Stimulated activated CD4-positive, alpha-beta T cell treated with anti-CD3 and anti-CD28 coated beads, Interleukin-2, amount 100 ng/mL, for 4 hours (primary cell): ENCODE data around the gene ATXN8OS.
"Not testable (repeated sequence)": the region's sequence is repeated elsewhere in the genome, so short reads cannot be mapped to it uniquely, and the experiment has no call there.

ENCODE experiments used
- DNase-seq: peaks from one replicate; pipeline ENCODE4 v3.0.0-alpha.2; 2020; ENCODE audit warnings: low read depth

ATXN8OS gene

GRCh38 chr13:70107498-70108281 is at the start of gene ATXN8OS:
Gene ATXN8OS, plus strand, starts transcription at chr13:70107826.
- DNase-seq: no peak

- no peak for DNase-seq
Measured at GRCh38 chr13:70080012-70080411, 27.6 kb upstream of the ATXN8OS start.

GRCh38 chr13:70087247-70087646 is 20.4 kb upstream of the ATXN8OS start:
- no peak for DNase-seq

- no peak for DNase-seq
Measured at GRCh38 chr13:70088926-70089325, 18.7 kb upstream of the ATXN8OS start.

GRCh38 chr13:70090036-70090723 is 17.4 kb upstream of the ATXN8OS start:
- no peak for DNase-seq

- no peak for DNase-seq
Measured at GRCh38 chr13:70098669-70099068, 9.0 kb upstream of the ATXN8OS start.

GRCh38 chr13:70104481-70104880 is 3.1 kb upstream of the ATXN8OS start:
- DNase-seq: no peak

GRCh38 chr13:70107125-70107497 is 515 bp upstream of the ATXN8OS start:
- no peak for DNase-seq

GRCh38 chr13:70108356-70109105 is 905 bp downstream of the ATXN8OS start, which contains the start of gene KLHL1:
Gene KLHL1, minus strand, starts transcription at chr13:70108452. Its CDS starts 753 bp downstream, at chr13:70107699.
- DNase-seq: no peak

GRCh38 chr13:70117338-70117905 is 9.8 kb downstream of the ATXN8OS start:
- DNase-seq: no peak

- DNase-seq: no peak
Measured at GRCh38 chr13:70125693-70126092, 18.1 kb downstream of the ATXN8OS start.

GRCh38 chr13:70128098-70128497 is 20.5 kb downstream of the ATXN8OS start:
- no peak for DNase-seq

- DNase-seq: not testable (repeated sequence)
Measured at GRCh38 chr13:70142658-70143057, 35.0 kb downstream of the ATXN8OS start.

- no peak for DNase-seq
Measured at GRCh38 chr13:70162141-70162540, 54.5 kb downstream of the ATXN8OS start.

- DNase-seq: no peak
Measured at GRCh38 chr13:70170689-70171088, 63.1 kb downstream of the ATXN8OS start.

- DNase-seq: no peak
Measured at GRCh38 chr13:70171151-70171550, 63.5 kb downstream of the ATXN8OS start.

- no peak for DNase-seq
Measured at GRCh38 chr13:70172946-70173597, 65.4 kb downstream of the ATXN8OS start.

- DNase-seq: no peak
Measured at GRCh38 chr13:70173598-70173959, 66.0 kb downstream of the ATXN8OS start.

GRCh38 chr13:70178346-70178745 is 70.7 kb downstream of the ATXN8OS start:
- no peak for DNase-seq
